IMR-90 (cell line): ENCODE results near the gene LMBR1L.

ENCODE experiments used
- BHLHE40 ChIP-seq: fragments of 150-350 bp; IDR thresholded peaks from 2 replicates; pipeline ENCODE4 v1.6.1; 2016; ENCODE audit warnings: mild to moderate bottlenecking, low read depth, low read length
- CHD1 ChIP-seq: IDR thresholded peaks from 2 replicates; pipeline ENCODE4 v1.6.1; 2012; ENCODE audit warnings: low read depth, low read length, improper control_type of control experiment
- MAFK ChIP-seq: IDR thresholded peaks from 2 replicates; pipeline ENCODE4 v1.6.1; 2012; ENCODE audit warnings: low read depth, low read length, improper control_type of control experiment
- POLR2A ChIP-seq: IDR thresholded peaks from 2 replicates; pipeline ENCODE4 v1.6.1; 2012; ENCODE audit warnings: mild to moderate bottlenecking, low read depth, low read length
- RAD21 ChIP-seq: IDR thresholded peaks from 2 replicates; pipeline ENCODE4 v1.6.1; 2012; ENCODE audit warnings: low read length, improper control_type of control experiment
- RFX5 ChIP-seq: IDR thresholded peaks from 2 replicates; pipeline ENCODE4 v1.8.0; 2012; ENCODE audit warnings: low read depth, mild to moderate bottlenecking, low read length, moderate library complexity
- TF ChIP-seq, protein P1 (sequence below): conservative IDR thresholded peaks from 2 replicates; pipeline ENCODE4 v1.5.1; 2012; ENCODE audit warnings: mild to moderate bottlenecking, low read depth, low read length, improper control_type of control experiment

DNA sequence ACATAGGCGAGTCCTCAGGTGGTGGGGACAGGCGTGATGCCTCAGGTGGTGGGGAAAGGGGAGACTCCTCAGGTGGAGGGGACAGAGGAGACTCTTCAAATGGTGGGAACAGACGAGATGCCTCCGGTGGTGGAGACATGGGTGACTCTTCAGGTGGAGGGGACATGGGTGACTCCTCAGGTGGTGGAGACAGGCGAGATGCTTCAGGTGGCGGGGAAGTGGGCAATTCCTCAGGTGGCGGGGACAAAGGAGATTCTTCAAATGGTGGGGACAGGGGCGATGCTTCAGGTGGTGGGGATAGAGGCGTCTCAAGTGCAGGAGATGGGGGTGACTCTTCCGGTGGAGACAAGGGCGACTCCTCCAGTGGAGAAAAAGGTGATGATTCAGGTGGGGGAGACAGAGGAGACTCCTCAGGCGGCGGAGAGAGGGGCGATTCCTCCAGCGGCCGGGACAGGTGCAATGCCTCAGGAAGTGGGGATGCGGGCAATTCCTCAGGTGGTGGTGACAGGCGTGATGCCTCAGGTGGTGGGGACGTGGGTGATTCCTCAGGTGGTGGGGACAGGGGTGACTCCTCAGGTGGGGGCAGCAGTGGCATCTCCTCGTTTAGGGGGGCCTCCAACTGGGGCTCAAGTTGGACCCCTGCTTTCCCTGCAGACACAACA is 58.7 kb downstream of the LMBR1L start:
- TF ChIP-seq CHD1 (no peak), RFX5 (no peak), RAD21 (no peak), POLR2A (no peak), BHLHE40 (no peak), MAFK (no peak)
- TF ChIP-seq, protein P1, sequence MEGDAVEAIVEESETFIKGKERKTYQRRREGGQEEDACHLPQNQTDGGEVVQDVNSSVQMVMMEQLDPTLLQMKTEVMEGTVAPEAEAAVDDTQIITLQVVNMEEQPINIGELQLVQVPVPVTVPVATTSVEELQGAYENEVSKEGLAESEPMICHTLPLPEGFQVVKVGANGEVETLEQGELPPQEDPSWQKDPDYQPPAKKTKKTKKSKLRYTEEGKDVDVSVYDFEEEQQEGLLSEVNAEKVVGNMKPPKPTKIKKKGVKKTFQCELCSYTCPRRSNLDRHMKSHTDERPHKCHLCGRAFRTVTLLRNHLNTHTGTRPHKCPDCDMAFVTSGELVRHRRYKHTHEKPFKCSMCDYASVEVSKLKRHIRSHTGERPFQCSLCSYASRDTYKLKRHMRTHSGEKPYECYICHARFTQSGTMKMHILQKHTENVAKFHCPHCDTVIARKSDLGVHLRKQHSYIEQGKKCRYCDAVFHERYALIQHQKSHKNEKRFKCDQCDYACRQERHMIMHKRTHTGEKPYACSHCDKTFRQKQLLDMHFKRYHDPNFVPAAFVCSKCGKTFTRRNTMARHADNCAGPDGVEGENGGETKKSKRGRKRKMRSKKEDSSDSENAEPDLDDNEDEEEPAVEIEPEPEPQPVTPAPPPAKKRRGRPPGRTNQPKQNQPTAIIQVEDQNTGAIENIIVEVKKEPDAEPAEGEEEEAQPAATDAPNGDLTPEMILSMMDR: no peak
